ENCODE results near the gene ZNF862.

The ZNF862 gene

GRCh38 chr7:149867762-149868622 is 29.8 kb downstream of the ZNF862 start:
- DNase-seq, result no peak

- DNase-seq, result no peak
Observed at GRCh38 chr7:149868623-149869290, 30.6 kb downstream of the ZNF862 start.

GRCh38 chr7:149869291-149869650 is 31.1 kb downstream of the ZNF862 start:
- DNase-seq, result no peak

GRCh38 chr7:149869867-149870266 is 31.7 kb downstream of the ZNF862 start:
- no peak for DNase-seq

- no peak for DNase-seq
Observed at GRCh38 chr7:149870274-149870673, 32.1 kb downstream of the ZNF862 start.

- DNase-seq, result no peak
Observed at GRCh38 chr7:149870701-149871483, 32.7 kb downstream of the ZNF862 start.

- DNase-seq, result no peak
Observed at GRCh38 chr7:149871576-149871975, 33.4 kb downstream of the ZNF862 start.

- DNase-seq, result no peak
Observed at GRCh38 chr7:149872419-149873073, 34.4 kb downstream of the ZNF862 start.

- peak; percentile 89 for DNase-seq
Observed at GRCh38 chr7:149873074-149873969, 35.1 kb downstream of the ZNF862 start, which contains the start of gene ATP6V0E2. Gene ATP6V0E2 (plus strand): TSS chr7:149873969. CDS start chr7:149874066, 97 bp downstream.

- no peak for DNase-seq
Observed at GRCh38 chr7:149873970-149874643, 35.9 kb downstream of the ZNF862 start.

GRCh38 chr7:149874644-149875028 is 36.5 kb downstream of the ZNF862 start:
- no peak for DNase-seq

- DNase-seq, result no peak
Observed at GRCh38 chr7:149875396-149875795, 37.2 kb downstream of the ZNF862 start.

GRCh38 chr7:149877890-149878522 is 39.8 kb downstream of the ZNF862 start:
- no peak for DNase-seq

- DNase-seq, result no peak
Observed at GRCh38 chr7:149878523-149878921, 40.3 kb downstream of the ZNF862 start.

- no peak for DNase-seq
Observed at GRCh38 chr7:149879271-149879743, 41.1 kb downstream of the ZNF862 start.

- no peak for DNase-seq
Observed at GRCh38 chr7:149879766-149880637, 41.8 kb downstream of the ZNF862 start.

GRCh38 chr7:149880638-149881311 is 42.6 kb downstream of the ZNF862 start:
- no peak for DNase-seq

GRCh38 chr7:149881328-149882247 is 43.4 kb downstream of the ZNF862 start:
- no peak for DNase-seq

All from activated CD4-positive, alpha-beta T cell treated with anti-CD3 and anti-CD28 coated beads, Interleukin-2, amount 50 U/mL, for 4 hours (primary cell).